Lower leg skin (tissue), 4 donors: ENCODE measurements around the gene SUFU. TPM values are rescaled to one million over a fixed set of nuclear protein-coding genes. Genes with fewer than 3 reads are reported as not detected.

Experiments used
- DNase-seq, 2 donors: peaks; one replicate each; pipeline ENCODE4 v3.0.0-alpha.2; 2019; ENCODE audit warnings: low spot score in 2 of 2
- H3K4me3 ChIP-seq: fragments of 200-600 bp; sonication (generic); 2 replicates; pipeline ENCODE4 v1.5.1; 2017; ENCODE audit warnings: mild to moderate bottlenecking, low read depth; ENCODE audit not compliant: poor library complexity, severe bottlenecking
- POLR2A ChIP-seq, 2 donors: fragments of 450-650 bp; IDR thresholded peaks; one replicate each; pipeline ENCODE4 v1.6.1; 2016 to 2017; ENCODE audit warnings: antibody characterized with exemption in 2 of 2, mild to moderate bottlenecking in 1 of 2, moderate library complexity in 1 of 2
- WGBS, 2 donors: methylation state at CpG; one replicate each; pipeline ENCODE4 v1.1.5; 2018; 5-methylcytosine and 5-hydroxymethylcytosine counted together
- intact Hi-C: fragments of 100-400 bp; cut with DNase I; formaldehyde crosslinking; loops from one replicate; pipeline ENCODE4 v1.15.0; 2023; ENCODE audit warnings: low total_unique reads
- total RNA-seq, 4 donors: library from RNA; depleted of rRNA; stranded (reverse); fragments of >200 nt; gene quantifications; one replicate each; pipeline ENCODE4 v1.1.0, GENCODE V29; 2016
- TF ChIP-seq, protein P1 (sequence below), 3 donors: fragments of 450-650 bp; IDR thresholded peaks; one replicate each; pipeline ENCODE4 v1.5.1; 2016; ENCODE audit warnings: antibody characterized with exemption in 3 of 3, mild to moderate bottlenecking in 3 of 3, moderate library complexity in 2 of 3

Gene SUFU
- total RNA-seq, 4 donors from 2014 or later = 15.8 to 19.8 (median 18.0) TPM

DNA sequence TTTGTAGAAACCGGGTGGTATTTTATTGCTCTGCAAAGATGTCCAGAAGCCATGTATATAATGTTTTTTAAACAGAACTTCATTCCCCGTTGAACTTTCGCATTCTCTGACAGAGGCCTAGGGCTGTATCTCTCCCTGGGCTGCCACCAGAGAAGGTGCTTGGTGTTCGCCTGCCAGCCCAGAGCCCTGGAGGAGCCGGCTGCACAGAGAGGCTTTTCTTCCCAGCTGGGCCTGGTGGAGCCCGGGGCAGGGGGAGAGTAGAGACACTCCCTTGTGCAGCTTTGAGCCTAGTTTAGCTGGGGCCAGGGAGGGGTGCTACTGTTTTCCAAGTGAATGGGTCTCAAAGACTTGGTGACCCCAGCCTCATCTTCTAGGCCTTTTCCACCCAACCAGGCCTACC lies 126.9 kb downstream of the SUFU start:
- no peak for DNase-seq
- TF ChIP-seq, protein P1, sequence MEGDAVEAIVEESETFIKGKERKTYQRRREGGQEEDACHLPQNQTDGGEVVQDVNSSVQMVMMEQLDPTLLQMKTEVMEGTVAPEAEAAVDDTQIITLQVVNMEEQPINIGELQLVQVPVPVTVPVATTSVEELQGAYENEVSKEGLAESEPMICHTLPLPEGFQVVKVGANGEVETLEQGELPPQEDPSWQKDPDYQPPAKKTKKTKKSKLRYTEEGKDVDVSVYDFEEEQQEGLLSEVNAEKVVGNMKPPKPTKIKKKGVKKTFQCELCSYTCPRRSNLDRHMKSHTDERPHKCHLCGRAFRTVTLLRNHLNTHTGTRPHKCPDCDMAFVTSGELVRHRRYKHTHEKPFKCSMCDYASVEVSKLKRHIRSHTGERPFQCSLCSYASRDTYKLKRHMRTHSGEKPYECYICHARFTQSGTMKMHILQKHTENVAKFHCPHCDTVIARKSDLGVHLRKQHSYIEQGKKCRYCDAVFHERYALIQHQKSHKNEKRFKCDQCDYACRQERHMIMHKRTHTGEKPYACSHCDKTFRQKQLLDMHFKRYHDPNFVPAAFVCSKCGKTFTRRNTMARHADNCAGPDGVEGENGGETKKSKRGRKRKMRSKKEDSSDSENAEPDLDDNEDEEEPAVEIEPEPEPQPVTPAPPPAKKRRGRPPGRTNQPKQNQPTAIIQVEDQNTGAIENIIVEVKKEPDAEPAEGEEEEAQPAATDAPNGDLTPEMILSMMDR (IDR thresholded peaks at IDR 0.05) = no peak
- TF ChIP-seq POLR2A (IDR thresholded peaks at IDR 0.05) = no peak
- intact Hi-C loops = no loop called here
- 64 to 75% methylated on average over 6 of the region's 6 CpGs for WGBS, 2 donors
- no peak overlapping the region for H3K4me3 ChIP-seq

DNA sequence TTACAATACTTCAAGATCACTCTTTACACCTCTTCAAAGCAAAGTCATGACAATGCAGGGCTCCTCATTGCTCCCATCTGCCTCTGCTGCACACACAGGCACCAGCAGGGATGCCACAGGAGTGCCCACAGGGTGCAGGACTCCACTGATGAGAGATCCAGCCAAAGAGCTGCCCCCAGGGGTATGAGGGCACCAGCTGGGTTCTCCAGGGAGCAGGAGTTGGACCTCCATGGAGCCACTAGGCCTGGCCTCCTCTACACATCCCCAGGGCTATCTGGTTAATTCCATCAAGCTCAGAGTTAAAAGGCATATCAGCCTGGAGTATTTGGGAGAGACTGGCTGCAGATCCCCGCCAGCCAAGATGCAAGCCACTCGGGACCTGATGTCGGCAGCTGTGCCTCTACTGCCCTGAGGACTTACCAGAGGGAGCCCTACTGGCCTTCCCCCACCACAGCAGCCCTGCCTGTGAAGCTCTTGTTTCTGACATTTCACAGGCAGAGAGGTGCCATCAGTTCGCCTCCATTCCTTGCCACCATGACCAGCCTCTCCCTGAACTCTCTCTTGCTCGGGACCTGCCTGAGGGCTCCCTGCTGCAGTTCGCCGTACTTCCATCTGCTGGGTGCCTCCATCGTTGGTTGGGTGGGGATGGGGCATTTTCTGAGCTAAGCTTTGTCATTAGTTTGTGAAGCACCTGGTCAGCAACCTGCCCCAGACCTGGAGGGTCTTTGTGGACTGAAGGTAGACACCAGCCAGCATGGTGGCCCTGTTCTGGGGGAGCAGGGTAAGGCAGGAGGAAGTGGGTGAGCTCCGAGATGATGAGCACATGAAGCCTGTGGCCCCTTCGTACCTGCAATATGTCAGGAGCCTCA lies 128.0 kb downstream of the SUFU start:
- H3K4me3 ChIP-seq = no peak overlapping the region
- TF ChIP-seq, protein P1 (IDR thresholded peaks at IDR 0.05) = no peak
- no peak for TF ChIP-seq POLR2A (IDR thresholded peaks at IDR 0.05)
- 90 to 93% methylated on average over 10 of the region's 10 CpGs for WGBS, 2 donors
- intact Hi-C loops = no loop called here
- DNase-seq = no peak

DNA sequence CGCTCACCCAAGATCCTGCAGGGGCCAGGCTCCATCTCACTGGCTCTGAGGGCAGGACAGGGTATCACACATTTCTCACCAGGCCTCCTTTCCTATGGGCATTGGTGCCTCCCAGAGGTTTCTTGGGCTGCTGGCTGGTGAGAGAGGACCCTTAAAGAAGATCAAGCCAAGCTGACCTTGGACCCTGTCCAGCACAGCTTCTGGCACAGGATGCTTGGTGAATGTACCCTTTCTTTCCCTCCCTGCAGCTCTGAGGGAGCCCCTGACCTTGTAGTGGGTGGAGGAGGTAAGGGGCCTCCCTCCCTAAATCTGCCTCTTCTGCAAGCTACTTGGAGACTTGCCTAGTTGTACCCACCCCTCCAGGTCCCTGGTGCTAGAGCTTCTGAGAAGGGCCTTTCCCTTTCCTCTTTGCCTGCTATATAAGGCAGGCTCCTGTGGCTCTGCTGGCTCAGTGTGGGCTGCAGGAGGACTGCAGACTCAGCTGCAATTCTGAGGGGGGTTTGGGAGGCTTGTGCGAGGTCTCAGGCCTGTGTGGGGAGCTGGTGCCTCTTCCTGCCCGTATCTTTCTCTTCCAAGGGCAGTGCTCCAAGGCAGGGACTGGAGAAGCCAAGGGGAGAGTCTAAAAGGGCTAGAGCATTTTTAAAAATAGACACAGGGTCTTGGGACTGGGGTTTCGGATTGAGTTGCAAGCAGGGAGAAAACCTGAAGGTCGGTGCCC lies 128.8 kb downstream of the SUFU start:
- intact Hi-C loops = no loop called here
- 39 to 47% methylated on average over 5 of the region's 5 CpGs for WGBS, 2 donors
- no peak overlapping the region for H3K4me3 ChIP-seq
- no peak for DNase-seq
- TF ChIP-seq, protein P1 (IDR thresholded peaks at IDR 0.05) = no peak
- no peak for TF ChIP-seq POLR2A (IDR thresholded peaks at IDR 0.05)

DNA sequence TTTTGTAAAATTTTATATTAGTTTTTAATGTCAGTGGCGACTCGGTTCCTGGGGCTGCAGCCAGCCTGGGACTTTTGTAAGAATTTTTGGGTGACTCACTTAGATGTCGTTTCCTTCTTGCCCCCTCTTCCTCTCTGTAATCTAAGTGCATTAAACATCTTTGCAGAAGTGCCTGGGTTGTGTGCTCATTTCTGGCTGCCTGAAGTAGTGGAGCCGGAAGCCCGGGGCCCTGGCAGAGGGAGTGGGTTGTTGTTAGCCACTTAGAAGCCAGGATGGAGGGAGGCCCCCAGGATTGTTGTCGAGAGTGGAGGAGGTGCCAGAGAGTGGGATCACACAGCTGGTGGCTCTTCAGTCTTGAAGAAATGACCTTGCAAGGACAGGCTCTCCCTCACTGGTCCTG lies 129.5 kb downstream of the SUFU start:
- DNase-seq = no peak
- intact Hi-C loops = no loop called here
- 31 to 39% methylated on average over 6 of the region's 6 CpGs for WGBS, 2 donors
- TF ChIP-seq, protein P1 (IDR thresholded peaks at IDR 0.05) = no peak
- TF ChIP-seq POLR2A (IDR thresholded peaks at IDR 0.05) = no peak
- H3K4me3 ChIP-seq = no peak overlapping the region

DNA sequence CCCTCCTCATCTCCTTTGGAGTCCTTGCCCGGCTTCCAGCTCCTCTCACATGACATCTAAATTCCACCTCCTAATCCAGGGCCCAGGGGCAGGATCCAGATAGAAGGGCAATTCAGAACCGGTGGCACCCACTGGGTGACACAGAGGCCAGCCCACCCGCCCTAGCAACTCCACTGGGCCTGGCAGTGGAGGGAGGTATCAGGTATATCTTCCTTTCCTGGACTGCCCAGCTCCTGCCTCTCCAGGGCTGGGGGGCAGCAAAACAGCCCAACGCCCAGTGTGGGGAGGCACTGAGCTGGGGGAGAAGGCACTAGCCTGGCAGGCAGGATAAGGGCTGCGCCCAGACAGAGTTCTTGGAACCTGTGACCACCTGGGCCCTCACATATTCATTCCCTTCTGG lies 130.1 kb downstream of the SUFU start:
- 81 to 82% methylated on average over 4 to 5 of the region's 5 CpGs for WGBS, 2 donors
- no peak for DNase-seq
- TF ChIP-seq, protein P1 (IDR thresholded peaks at IDR 0.05) = no peak
- TF ChIP-seq POLR2A (IDR thresholded peaks at IDR 0.05) = no peak
- intact Hi-C loops = no loop called here
- H3K4me3 ChIP-seq = no peak overlapping the region
